ENCODE measurements around the gene C4orf51. TPM values are rescaled to one million over a fixed set of nuclear protein-coding genes. Genes with fewer than 3 reads are reported as not detected.

Gene C4orf51
- total RNA-seq (not detected in 2 replicates), polyA plus RNA-seq (not detected in 2 replicates), polyA minus RNA-seq (ENCODE audit: low replicate concordance) (not detected in 2 replicates)
- polyA plus RNA-seq (2012), result not detected in 2 replicates

GRCh38 chr4:145679991-145680455 is at the start of gene C4orf51:
Gene C4orf51, plus strand, starts transcription at chr4:145680146. Its CDS starts 58 bp downstream, at chr4:145680204.
- Histone ChIP-seq H3K27ac (ENCODE audit: insufficient read depth, low read length) (peak within 1 kb of the TSS; percentile 49), H3K36me3 (ENCODE audit: control insufficient read depth, insufficient read depth, low read length) (no peaks in the 10 kb centered on the region), H4K20me1 (ENCODE audit: control insufficient read depth, extremely low read depth, insufficient read depth, low read length) (no peaks in the 10 kb centered on the region), H3K4me2 (ENCODE audit: extremely low read depth, insufficient read depth, low read length) (peak within 1 kb of the TSS; percentile 77), H3K4me1 (ENCODE audit: control insufficient read depth, extremely low read depth, insufficient read depth, low read length) (peaks cover 4% of the 10 kb centered on the region), H3K4me3 (replicated peaks in 1 of 4; ENCODE audit: control extremely low read depth in 1 of 4, insufficient read depth in 1 of 4, low read depth in 3 of 4, low read length in 4 of 4) (no peak within 1 kb of the TSS), H3K9ac (ENCODE audit: insufficient read depth, low read length) (no peak within 1 kb of the TSS), H3K79me2 (ENCODE audit: control insufficient read depth, insufficient read depth, low read length) (no peaks in the 10 kb centered on the region), H3K27me3 (ENCODE audit: control insufficient read depth, insufficient read depth, low read length) (no peaks in the 10 kb centered on the region), H2AFZ (ENCODE audit: low read length) (no peak within 1 kb of the TSS), H3K9me3 (ENCODE audit: control insufficient read depth, insufficient read depth, low read depth, low read length) (no peaks in the 10 kb centered on the region)
- TF ChIP-seq CTCF (conservative IDR thresholded peaks at IDR 0.05 in 1 of 2, IDR thresholded peaks at IDR 0.05 in 1 of 2; ENCODE audit: low read depth in 1 of 2, low read length in 2 of 2) (no peak), EZH2 (IDR thresholded peaks at IDR 0.05; ENCODE audit: low read length, missing control alignments) (no peak)
- DNase-seq (ENCODE audit: low read depth in 2 of 2), result peak; percentile 56 to 87

GRCh38 chr4:145635117-145635516 is 44.8 kb upstream of the C4orf51 start:
- TF ChIP-seq CTCF (conservative IDR thresholded peaks at IDR 0.05 in 1 of 2, IDR thresholded peaks at IDR 0.05 in 1 of 2; ENCODE audit: low read depth in 1 of 2, low read length in 2 of 2), result no peak
- H4K20me1 ChIP-seq (ENCODE audit: control insufficient read depth, extremely low read depth, insufficient read depth, low read length), result no peaks in the 10 kb centered on the region
- H3K4me2 ChIP-seq (ENCODE audit: extremely low read depth, insufficient read depth, low read length), result no peak overlapping the region
- no peaks in the 10 kb centered on the region for H3K36me3 ChIP-seq (ENCODE audit: control insufficient read depth, insufficient read depth, low read length)
- H3K4me3 ChIP-seq (replicated peaks in 1 of 4; ENCODE audit: control extremely low read depth in 1 of 4, insufficient read depth in 1 of 4, low read depth in 3 of 4, low read length in 4 of 4), result no peak overlapping the region
- H3K27me3 ChIP-seq (ENCODE audit: control insufficient read depth, insufficient read depth, low read length), result no peaks in the 10 kb centered on the region
- no peak overlapping the region for H3K9ac ChIP-seq (ENCODE audit: insufficient read depth, low read length)
- no peak overlapping the region for H2AFZ ChIP-seq (ENCODE audit: low read length)
- no peak overlapping the region for H3K27ac ChIP-seq (ENCODE audit: insufficient read depth, low read length)
- H3K4me1 ChIP-seq (ENCODE audit: control insufficient read depth, extremely low read depth, insufficient read depth, low read length), result no peaks in the 10 kb centered on the region
- no peaks in the 10 kb centered on the region for H3K79me2 ChIP-seq (ENCODE audit: control insufficient read depth, insufficient read depth, low read length)
- H3K9me3 ChIP-seq (ENCODE audit: control insufficient read depth, insufficient read depth, low read depth, low read length), result no peaks in the 10 kb centered on the region
- no peak for DNase-seq (ENCODE audit: low read depth in 2 of 2)

- Histone ChIP-seq H3K79me2 (ENCODE audit: control insufficient read depth, insufficient read depth, low read length) (no peaks in the 10 kb centered on the region), H3K4me1 (ENCODE audit: control insufficient read depth, extremely low read depth, insufficient read depth, low read length) (no peaks in the 10 kb centered on the region), H4K20me1 (ENCODE audit: control insufficient read depth, extremely low read depth, insufficient read depth, low read length) (no peaks in the 10 kb centered on the region), H3K27ac (ENCODE audit: insufficient read depth, low read length) (no peak overlapping the region), H3K9ac (ENCODE audit: insufficient read depth, low read length) (no peak overlapping the region), H3K9me3 (ENCODE audit: control insufficient read depth, insufficient read depth, low read depth, low read length) (no peaks in the 10 kb centered on the region), H3K27me3 (ENCODE audit: control insufficient read depth, insufficient read depth, low read length) (no peaks in the 10 kb centered on the region), H3K4me3 (replicated peaks in 1 of 4; ENCODE audit: control extremely low read depth in 1 of 4, insufficient read depth in 1 of 4, low read depth in 3 of 4, low read length in 4 of 4) (no peak overlapping the region), H3K36me3 (ENCODE audit: control insufficient read depth, insufficient read depth, low read length) (no peaks in the 10 kb centered on the region), H3K4me2 (ENCODE audit: extremely low read depth, insufficient read depth, low read length) (no peak overlapping the region), H2AFZ (ENCODE audit: low read length) (no peak overlapping the region)
- TF ChIP-seq CTCF (conservative IDR thresholded peaks at IDR 0.05 in 1 of 2, IDR thresholded peaks at IDR 0.05 in 1 of 2; ENCODE audit: low read depth in 1 of 2, low read length in 2 of 2) (no peak), EZH2 (IDR thresholded peaks at IDR 0.05; ENCODE audit: low read length, missing control alignments) (no peak)
- DNase-seq (ENCODE audit: low read depth in 2 of 2), result no peak
Measured at GRCh38 chr4:145635630-145636029, 44.3 kb upstream of the C4orf51 start.

All from fibroblast of lung (primary cell).